ENCODE data around the gene KCNJ8.
"Not testable (repeated sequence)": the region's sequence is repeated elsewhere in the genome, so short reads cannot be mapped to it uniquely, and the experiment has no call there.

KCNJ8 gene
- 0 reads per million in 4 donors for total RNA-seq

DNA sequence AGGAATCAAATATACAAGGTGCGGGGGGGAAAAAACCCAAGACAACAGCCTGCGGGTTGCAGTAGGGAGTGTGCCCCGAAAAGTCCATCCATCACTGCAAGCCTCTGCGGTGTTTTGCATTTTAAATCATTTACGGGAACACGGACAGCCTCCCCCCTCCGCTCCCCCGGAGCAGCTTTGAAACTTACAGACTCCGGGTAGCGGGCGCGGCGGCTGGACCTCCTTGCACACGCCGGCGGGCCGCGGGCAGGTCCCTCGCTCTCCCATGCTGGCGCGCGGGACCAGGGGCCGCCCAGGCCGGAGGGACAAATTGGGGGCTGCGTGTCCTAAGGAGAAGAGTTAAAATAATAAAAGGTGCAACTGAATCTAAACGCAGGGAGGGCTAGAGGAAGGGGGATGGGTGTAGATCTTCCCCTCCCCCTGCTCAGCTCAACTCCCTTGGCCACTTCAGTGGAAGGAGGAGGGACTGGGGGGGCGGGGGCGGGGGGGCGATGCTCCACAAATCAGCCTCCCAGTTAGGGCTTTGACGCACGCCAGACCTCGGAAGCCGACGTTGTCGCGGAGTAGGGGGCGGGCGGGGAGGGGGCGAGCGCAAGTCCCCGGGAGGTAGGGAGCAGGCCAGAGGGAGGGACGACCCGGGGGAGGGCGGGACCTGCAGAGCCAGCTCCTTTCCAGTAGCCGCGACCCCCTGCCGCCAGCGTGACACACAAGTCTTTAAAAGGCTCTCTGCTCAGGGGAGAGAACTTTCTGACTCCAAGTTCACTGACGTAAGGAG lies at the start of gene KCNJ8:
Gene KCNJ8, minus strand, starts transcription at position 349 of the 775 bp plus-strand sequence. CDS start 1,090 bp downstream, outside the sequence.
- no peak for DNase-seq

DNA sequence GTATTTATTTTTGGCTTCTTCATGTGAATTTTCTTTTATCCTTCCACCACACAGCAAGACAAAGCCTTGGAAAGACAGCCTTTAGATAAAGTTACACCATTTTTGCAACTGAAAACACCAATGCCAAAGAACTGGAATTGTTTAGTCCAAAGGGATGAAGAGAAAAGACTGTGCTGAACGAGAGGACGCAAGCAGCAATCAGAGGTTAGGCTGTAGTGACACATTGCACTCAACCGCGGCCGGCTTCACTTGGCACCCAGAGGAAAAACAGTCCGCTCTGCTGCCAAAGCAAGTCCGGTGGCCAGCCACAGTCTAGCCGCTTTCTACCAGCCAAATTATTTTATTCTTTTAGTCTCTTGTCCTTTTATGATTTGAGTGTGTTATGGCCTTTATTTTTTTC lies 49.1 kb upstream of the KCNJ8 start:
- no peak for DNase-seq

DNA sequence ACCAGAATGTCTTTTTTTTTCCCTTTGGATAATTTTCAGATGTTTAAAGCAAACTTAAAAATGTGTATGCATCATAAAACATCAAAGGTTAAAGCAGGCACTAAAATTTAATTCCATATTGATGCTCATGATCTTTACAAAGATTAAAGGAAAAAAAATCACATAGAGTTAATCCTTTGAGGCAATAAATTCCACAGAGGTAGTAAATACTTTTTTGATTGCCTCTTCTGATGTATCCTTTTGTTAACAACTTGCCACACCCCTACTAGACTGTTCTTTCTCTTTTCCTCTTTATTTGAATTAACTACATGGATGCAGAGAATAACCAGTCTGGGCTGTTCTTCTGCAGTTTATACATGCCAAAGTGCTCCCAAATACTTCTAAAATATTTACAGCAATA lies 45.2 kb upstream of the KCNJ8 start:
- no peak for DNase-seq

DNA sequence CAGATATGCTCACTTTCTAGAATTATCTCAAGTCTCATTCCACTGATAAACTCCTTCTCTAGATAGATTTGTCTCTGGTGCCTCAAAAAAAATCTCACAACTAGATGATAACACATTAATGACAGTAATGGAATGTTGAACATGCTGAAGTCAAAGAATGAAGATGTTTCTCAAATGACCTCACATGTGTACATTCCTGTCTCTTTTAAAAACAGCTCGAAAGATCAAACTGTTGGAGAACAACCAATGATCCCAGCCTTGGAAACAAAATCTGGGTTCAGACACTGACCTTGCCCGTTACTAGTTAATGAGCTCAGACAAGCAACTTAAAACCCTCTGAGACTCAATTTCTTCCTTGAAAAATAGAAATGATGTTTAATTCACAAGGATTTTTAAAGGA lies 44.7 kb upstream of the KCNJ8 start:
- no peak for DNase-seq

DNA sequence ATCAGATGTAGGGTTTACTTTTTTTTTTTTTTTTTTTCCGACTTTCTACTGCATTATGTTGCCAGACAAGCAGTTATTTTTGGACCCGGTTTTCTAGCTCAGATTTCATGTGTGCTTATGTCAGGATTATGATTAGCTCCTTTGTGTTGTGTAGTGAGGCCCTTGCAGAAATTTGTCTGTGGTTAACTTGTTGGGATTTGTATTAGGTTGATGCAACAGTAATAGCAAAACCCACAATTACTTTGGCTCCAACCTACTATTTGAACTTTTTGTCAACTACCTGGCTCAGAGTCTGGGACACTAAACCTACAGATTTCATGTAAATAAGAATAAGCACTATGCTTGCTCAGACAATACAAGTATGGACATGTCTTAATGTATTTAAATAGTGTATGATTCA lies 44.1 kb upstream of the KCNJ8 start:
- DNase-seq, result no peak

DNA sequence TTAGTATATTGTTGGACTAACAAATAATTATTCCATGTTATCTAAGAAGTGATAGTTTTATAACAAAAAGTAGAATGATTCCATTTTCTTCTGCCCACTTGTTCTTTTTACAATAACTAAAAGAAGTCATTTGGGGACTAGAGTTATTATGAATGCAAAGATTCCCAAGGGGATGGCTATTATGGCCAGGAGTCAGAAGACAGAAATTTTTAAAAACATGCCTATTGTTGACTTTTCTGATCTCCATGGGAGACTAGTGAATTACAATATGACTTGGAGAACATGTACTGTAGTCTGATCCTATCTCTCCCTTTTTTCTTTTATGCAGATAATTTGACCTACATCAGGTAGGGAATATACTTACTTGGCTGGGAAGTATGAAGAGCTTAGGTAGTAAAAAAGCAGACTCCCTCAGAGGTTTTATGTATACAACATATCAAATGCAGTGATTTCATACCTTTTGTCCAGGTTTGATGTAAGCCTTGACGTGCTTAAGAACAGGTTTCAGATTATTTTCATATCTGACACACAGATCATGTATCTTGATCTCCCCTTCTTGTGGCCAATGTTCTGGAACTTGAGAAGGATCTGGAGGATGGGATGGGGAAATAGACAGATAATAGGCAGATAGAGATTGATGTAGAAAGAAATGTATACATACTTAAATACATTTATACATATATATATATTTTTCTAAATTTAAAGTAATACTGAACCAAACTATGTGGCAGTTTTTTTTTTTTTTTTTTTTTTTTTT lies 41.0 kb upstream of the KCNJ8 start:
- no peak for DNase-seq

DNA sequence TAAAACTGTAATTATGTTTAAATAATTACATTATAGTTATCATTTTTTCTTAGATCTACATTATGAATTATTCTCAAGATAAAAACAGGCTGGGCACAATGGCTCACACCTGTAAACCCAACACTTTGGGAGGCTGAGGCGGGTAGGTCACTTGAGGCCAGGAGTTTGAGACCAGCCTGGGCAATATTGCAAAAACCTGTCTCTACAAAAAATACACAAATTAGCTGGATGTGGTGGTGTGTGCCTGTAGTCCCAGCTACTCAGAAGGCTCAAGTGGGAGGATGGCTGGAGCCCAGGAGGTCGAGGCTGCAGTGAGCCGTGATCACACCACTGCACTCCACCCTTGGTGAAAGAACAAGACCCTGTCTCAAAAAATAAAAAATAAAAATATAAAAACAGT lies 40.3 kb upstream of the KCNJ8 start:
- no peak for DNase-seq

DNA sequence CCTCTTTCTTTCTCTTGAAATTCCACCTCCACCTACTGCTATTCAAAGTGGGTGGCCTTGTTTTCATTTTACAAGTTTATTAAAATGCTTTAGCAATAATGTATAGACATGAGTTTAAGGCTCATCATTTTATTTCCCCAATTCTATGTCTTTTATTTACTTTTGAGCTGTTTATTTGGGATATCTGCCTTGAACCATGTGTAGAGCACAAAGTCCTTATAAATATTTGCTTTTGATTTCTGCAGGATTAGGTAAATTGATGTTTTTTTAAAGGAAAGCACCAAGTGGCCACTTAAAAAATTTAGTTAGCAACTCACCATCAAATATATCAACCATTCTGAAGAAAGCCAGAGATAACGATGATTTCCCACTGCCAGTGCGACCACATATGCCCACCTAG lies 39.8 kb upstream of the KCNJ8 start:
- DNase-seq, result no peak

DNA sequence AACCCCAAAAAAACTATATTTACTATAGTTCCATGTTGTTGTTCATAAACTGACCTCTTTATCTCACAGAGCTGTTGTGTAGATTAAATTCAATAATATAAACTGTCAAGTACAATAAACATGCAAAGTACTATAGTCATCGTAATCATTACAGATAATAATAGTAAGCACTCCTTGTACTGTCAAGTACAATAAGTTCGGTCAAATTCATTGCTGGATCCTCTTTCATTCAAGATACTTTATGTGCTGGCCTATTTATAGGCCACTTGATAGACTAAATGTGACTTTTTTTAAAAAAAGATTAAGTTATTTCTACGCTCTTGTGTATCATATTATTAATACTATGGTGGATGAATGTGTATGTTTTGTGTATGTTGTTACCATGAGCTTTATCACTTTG lies 39.2 kb upstream of the KCNJ8 start:
- no peak for DNase-seq

DNA sequence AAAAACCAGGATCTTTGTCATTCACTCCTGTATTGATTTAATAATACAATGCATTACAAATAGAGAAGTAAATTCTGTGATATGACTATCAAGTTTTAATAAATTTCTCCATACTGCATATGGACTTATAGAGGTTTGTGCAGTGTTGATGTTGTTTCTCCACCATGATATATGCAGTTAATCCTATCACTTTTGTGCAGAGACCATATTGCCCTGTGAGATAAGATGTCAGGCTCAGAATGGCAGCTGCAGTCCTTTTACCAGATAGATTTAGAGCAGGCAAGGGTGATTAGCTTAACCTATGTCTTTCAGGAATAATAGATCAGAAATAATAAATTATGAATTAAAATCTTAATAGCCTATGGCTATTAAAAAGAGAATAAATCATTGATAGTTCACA lies 38.6 kb upstream of the KCNJ8 start:
- no peak for DNase-seq

DNA sequence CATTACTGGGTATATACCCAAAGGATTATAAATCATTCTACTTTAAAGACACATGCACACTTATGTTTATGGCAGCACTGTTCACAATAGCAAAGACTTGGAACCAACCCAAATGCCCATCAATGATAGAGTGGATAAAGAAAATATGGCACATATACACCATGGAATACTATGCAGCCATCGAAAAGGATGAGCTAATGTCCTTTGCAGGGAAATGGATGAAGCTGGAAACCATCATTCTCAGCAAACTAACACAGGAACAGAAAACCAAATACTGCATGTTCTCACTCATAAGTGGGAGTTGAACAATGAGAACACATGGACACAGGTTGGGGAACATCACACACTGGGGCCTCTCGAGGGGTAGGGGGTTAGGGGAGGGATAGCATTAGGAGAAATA lies 37.8 kb upstream of the KCNJ8 start:
- not testable (repeated sequence) for DNase-seq

DNA sequence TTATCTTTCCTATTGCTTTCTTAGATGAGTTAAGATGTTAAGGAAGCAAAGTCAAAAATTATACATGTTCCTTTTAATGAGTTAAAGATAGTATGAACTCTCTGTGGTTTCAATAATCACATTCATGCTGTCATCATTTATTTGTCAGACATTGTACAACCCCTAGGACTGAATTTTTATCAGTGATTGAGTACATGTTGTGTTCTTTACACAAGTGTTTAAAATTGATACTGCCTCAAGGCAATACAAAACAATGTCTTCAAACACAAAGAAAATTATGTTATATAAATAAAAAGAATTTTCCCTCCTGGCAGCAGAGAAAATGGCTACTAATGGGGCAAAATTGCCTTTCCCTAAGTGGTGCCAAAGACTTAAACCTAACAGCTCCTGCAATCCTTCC lies 34.6 kb upstream of the KCNJ8 start:
- DNase-seq, result no peak

DNA sequence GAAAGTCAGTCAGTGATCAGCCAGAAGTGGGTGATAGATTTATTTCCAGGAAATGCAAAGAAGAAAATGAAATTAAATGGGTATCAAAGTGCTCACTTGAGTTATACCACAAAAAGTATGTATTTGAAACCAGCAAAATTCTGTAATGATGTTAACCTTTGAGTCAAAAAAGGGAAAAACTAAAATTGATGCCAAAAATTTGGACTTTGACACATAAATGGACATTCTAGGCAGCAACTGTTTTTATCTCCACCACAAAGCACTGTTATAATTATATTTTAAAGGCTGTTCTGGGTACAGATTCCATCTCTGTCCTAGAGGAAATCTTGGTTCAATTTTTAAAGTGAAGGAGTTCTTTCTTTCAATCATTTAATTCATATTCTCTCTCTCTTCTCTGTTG lies 31.7 kb upstream of the KCNJ8 start:
- DNase-seq, result no peak

DNA sequence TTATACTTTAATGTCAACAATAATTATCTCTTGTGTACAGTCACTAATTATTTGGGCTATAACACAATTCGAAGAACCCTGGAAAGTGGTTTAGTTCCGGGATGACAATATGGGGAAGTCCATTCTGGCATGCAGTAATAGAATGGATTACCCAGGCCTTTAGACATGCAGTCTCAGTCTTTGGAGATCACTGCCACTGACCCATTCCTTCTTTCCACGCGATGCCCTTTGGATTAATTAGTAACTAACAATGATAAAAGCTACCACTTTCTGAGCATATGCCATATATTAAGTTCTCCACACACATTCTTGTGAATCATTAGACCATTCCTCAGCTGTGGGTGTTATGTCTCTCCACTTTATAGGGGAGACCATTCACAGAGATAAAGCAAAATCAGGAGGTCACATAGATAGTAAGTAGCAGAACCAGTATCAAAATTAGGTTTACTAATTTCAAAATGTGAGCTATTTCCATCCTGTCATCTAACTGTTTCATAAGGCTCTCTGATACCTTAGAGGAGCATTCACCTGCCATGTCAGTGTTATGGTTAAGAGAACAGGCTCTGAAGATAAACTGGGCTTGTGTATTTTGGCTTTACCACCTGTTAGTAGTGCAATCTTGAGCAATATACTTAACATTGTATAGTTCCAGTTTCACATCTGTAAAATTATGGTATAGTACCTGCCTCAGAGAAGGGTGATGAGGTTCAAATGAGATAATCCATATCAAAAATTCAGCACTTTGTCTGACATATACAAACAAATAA lies 27.2 kb upstream of the KCNJ8 start:
- no peak for DNase-seq

DNA sequence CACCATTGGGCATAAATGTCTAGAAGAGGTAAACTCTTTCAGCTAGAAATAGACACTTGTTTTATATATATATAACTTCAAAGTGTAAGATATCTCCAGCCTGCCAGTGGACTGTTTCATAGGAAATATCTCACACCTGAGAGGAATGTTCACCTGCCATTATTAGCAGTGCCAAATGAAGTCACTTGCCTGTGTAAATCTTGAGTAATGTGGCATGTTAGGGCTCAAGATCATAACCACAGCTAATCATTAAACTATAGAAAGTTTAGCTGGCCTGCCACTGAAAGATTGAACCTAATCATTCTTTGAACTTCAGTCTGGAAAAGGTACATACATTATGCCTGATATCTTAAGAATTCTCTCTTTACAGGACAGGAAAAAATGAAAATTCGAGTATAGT lies 25.5 kb upstream of the KCNJ8 start:
- no peak for DNase-seq

DNA sequence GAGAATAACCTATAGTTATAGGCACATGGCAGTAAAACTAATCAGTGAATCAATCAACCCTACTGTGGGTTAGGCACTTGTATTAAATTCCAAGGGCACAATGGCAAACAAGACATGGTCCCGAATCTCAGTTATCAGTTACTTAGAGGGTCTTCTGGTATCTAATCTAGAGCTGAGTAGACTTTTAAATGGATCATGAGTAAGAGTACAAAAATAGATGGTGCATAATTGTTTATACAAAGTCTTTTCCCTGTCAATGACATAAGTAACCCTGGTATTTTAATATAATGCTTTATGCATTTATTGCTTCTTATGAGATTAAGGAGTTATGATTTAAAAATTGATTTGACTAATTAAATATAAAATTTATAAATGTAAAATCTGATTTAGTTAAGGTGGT lies 23.0 kb upstream of the KCNJ8 start:
- no peak for DNase-seq

DNA sequence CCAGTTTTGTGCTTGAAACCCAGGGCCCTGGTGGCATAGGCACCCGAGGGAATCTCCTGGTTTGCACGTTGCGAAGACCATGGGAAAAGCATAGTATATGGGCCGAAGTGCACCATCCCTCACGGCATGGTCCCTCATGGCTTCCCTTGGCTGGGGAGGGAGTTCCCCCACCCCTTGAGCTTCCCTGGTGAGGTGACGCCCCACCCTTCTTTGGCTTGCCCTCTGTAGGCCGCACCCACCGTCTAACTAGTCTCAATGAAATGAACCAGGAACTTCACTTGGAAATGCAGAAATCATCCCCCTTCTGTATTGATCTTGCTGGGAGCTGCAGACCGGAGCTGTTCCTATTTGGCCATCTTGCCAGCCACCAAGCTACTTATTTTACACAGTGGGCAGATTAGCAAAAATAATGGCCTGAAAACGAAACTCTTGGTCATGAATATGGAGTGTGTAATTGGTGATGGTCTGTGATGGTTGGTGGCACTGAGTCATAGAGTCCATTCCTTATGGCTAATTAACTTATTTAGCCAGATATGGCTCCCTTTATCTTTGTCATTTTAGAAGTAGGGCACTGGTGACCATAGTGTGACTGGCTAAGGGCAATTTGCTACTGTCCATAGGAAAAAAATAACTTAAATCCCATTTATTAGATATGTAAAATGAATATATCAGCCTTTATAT lies 21.3 kb upstream of the KCNJ8 start:
- DNase-seq, result no peak

DNA sequence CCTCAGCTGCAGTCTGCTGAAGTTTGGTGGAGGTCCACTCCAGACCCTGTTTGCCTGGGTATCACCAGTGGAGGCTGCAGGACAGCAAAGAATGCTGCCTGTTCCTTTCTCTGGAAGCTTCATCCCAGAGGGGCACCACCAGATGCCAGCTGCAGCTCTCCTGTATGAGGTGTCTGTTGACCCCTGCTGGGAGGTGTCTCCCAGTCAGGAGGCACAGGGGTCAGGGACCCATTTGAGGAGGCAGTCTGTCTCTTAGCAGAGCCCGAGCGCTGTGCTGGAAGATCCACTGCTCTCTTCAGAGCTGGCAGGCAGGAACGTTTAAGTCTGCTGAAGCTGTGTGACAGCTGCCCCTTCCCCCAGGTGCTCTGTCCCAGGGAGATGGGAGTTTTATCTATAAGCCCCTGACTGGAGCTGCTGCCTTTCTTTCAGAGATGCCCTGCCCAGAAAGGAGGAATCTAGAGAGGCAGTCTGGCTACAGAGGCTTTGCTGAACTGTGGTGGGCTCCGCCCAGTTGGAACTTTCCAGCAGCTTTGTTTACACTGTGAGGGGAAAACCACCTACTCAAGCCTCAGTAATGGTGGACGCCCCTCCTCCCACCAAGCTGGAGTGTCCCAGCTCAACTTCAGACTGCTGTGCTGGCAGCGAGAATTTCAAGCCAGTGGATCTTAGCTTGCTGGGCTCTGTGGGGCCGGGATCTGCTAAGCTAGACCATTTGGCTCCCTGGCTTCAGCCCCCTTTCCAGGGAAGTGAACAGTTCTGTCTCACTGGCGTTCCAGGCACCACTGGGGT lies 20.5 kb upstream of the KCNJ8 start:
- not testable (repeated sequence) for DNase-seq

DNA sequence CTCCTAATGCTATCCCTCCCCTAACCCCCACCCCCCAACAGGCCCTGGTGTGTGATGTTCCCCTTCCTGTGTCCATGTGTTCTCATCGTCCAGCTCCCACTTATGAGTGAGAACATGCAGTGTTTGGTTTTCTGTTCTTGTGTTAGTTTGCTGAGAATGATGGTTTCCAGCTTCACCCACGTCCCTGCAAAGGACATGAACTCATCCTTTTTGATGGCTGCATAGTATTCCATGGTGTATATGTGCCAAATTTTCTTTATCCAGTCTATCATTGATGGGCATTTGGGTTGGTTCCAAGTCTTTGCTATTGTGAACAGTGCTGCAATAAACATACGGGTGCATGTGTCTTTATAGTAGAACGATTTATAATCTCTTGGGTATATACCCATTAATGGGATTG lies 15.2 kb upstream of the KCNJ8 start:
- not testable (repeated sequence) for DNase-seq

DNA sequence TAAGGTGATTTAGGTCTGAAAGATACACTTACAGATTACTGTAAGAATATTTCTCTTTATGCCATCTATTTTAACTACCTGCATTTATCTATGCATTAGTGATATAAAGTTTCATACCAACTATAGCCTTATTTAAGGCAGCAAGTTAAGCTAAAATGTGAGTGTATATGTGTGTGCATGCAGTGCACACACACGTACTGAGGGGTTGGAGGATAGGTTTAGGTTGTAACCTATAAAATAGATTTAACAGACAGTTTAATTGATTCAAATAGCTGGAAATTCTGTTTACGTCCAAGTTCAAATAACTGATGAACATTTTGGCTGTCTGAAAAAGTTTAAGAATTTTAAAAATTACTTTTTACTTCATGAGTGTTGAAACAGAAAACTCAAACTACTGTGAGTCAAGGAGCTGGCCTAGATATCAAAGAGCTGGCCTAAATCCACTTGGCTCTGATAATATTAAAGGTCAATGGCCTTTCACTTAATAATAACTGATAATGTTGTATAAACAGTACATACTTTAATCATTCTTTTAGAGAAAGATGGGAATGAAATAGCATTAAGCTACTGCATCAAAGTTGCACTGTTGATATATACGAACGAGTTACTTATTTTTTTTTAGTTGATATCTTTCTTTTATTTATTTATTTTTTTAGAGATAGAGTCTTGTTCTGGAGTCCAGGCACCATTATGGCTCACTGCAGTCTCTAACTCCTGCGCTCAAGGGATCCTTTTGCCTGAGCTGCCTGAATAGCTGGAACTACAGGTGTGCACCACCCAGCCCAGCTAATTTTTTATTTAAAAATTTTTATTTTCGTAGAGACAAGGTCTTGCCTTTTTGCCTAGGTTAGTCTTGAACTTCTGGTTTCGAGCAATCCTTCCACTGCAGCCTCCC lies 13.8 kb upstream of the KCNJ8 start:
- DNase-seq, result no peak

DNA sequence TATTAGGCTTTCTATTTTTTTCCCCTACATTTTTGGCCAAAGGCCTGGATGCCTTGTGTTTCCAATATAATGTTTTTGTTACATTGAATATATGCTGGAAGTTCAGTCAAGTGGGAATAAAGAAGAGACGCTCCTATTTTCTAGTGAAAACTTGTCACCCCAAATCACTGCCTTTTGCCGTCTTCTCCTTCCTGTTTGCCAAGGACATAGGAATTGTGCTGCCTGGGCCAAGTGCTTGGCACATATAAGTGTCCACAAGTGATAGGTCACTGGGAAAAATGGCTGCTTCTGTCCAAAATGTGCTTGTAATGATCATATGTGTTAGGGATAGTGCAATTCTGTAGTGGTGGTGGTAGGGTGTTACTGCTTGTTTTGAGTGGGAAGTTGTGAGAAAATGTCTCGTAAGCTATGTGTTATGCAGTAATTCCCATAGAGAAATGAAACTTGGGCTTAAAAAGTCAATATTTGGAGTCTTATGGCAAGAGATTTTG lies 11.6 kb upstream of the KCNJ8 start:
- DNase-seq, result no peak

Data from T-helper 1 cell (primary cell).